HG03432 (cell line): ENCODE results near the gene SLC25A51.
"Not testable (repeated sequence)": the region's sequence is repeated elsewhere in the genome, so short reads cannot be mapped to it uniquely, and the experiment has no call there.

Experiments used
- ATAC-seq: cut with Tn5 transposase; IDR thresholded peaks from one replicate; pipeline ENCODE4 v1.9.1; 2021; ENCODE audit warnings: mild to moderate bottlenecking, moderate library complexity; ENCODE audit not compliant: unreplicated experiment

Gene SLC25A51

GRCh38 chr9:37920471-37921167 lies 16.7 kb upstream of the SLC25A51 start:
- ATAC-seq, result peak; percentile 71

- no peak for ATAC-seq
Measured at GRCh38 chr9:37919956-37920335, 16.0 kb upstream of the SLC25A51 start.

- no peak for ATAC-seq
Measured at GRCh38 chr9:37919246-37919955, 15.5 kb upstream of the SLC25A51 start.

DNA sequence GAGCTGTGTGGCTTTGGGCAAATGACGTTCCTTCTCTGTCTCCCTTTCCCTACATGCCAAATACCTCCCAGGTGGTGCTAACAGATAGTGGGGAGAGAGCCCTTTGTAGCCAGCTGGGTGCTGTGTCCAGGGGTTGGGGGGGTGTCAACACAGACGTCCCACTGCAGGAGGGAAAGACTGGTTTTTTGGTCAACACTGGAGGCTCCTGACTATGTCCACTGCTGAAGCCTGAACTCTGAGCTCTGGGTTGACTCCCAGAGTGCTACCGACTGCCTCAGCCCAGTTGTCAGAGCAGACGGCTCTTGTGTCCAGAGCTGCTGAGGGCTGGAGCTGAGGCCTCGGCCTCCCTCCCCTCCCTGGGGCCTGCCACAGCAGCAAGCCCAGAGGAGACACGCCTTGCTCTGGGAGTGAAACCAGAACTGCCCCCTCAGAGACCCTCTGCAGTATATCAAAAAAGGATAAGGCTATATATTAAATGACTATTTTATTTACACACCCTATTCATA lies 14.8 kb upstream of the SLC25A51 start:
- no peak for ATAC-seq

DNA sequence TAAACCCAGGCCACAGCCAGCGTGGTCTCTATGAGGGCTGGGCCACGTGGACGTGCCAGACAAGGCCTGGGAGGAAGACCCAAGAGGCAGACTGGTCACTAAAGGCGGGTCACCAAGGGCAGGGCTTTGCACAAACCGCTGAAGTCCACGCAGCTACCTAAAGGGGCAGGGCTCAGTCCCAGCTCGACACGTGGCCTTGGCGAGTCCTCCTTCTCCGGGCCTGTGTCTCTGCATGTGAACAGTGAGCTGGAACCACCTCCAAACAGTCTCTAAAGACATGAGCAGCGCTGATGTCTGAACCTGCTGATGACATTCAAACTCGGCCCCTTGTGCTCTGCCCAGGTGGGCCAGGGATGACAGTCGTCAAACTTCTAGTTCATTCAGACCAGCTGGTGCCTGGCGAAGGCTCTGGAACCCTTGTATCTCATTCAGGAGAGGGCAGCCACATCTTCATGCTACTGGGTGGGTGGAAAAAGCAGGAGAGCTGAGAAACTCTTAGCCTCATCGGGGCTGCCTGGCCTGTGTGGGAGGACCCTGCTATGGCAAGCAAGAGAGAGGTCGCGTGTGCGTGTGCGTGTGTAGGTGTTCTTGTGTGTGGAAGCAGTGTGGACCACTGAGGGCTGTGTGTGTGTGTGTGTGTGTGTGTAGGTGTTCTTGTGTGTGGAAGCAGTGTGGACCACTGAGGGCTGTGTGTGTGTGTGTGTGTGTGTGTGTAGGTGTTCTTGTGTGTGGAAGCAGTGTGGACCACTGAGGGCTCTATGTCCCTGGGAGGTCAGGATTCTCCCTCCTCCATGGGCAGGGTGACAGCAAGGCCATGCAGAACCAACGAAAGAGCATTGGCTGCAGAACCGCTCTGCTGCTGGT lies 14.1 kb upstream of the SLC25A51 start:
- no peak for ATAC-seq

GRCh38 chr9:37917313-37917731 lies 13.4 kb upstream of the SLC25A51 start:
- ATAC-seq, result no peak

GRCh38 chr9:37916471-37917312 lies 12.8 kb upstream of the SLC25A51 start:
- no peak for ATAC-seq

DNA sequence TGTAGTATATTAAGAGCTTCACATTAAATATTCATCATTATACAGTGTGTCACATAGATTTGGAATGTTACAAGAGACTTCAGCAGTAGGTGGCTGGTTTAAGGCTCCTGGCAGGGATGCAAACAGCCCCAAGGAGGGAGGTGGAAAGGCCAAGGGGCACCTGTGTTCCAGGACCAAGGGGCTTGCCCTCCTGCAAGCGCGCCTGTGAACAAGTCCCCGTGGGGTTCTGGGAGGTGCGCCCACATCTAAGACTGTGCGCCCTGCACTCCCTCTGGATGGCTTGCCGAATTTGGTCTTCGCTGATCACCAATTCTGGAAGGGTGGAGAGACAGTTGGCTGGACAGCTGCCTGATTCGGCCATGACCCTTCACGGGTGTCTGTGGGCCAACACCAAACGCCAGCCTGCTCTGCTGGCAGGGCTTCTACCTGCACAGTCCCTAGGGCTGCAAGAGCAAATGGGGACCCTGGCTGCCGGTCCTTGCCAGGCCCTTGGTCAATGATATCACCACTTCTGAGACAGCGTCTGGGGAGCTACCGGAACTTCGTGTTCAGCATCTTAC lies 12.1 kb upstream of the SLC25A51 start:
- ATAC-seq, result no peak

DNA sequence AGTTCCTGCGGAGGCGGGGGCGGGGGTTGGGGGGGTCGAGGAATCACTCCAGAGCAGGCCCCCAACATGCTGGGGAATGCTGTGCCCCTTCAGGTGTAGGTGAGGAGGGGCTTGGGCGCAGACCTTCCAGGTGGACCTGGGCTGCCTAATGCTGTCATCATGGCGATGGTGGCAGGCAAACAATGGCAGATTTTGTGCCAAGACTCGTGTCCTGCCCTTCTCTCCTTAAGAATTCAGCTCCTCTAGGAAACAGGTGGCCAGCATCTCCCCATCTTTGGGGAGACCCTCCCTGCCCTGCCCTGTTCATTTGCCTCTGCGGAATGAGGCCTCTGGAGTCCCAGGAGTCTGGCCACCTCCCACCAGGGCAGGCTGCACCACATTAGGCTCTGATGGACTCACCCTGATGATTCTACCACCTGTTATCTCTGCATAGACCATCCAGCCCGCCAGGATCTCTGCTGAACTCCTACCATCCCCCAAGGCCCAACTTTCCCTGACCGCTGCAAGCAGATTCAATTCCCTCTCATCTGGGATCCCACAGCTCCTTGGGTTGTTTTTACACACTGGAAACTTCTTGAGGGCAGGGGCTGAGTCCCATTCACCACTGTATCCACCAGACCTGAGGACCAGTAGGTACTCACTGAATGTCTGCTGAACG lies 10.9 kb upstream of the SLC25A51 start:
- ATAC-seq, result no peak

GRCh38 chr9:37914154-37914551 lies 10.2 kb upstream of the SLC25A51 start:
- ATAC-seq, result no peak

DNA sequence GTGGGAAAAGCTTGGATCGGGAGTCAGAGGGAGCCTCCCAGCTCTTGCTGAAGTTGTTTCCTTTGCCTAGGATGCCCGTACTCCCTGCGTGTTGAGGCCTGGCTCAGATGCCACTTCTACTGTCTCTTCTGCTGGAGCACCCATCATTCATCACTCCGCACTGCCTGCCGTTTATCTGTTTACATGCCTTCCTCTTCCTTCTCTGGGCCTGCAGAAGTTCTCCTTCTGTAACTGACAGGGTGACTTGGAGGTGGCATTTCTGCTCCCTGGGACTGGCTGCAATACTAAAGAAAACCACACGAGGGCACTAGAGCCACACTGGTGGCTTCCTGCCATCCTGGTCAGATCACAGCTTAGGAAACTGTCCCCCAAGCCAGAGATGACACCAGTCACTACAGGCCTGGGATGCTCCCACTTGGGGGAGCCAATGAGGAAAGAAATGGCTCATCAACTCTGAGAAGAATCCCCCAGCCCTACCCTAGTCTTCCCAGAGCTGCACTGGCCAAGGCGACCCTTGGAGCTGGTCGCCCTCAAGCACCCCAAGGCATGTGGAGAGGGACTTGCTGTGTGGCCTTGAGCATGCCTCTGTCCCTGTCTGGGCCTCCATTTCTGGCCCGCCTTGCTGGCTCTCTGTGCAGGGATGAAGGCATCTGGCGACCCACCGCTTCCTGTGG lies 9.7 kb upstream of the SLC25A51 start:
- peak; percentile 84 for ATAC-seq

GRCh38 chr9:37911271-37911681 lies 7.3 kb upstream of the SLC25A51 start:
- ATAC-seq, result no peak

GRCh38 chr9:37910271-37910670 lies 6.3 kb upstream of the SLC25A51 start:
- no peak for ATAC-seq

DNA sequence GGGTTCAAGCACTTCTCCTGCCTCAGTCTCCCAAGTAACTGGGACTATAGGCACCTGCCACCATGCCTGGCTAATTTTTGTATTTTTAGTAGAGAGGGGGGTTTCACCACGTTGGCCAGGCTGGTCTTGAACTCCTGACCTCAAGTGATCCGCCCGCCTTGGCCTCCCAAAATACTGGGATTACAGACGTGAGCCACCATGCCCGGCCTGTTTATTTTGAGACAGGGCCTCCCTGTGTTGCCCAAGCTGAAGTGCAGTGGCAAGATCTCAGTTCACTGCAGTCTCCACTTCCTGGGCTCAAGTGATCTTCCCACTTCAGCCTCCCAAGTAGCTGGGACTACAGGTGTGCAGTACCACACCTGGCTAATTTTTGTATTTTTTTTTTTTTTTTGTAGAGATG lies 5.9 kb upstream of the SLC25A51 start:
- not testable (repeated sequence) for ATAC-seq

GRCh38 chr9:37909326-37909725 lies 5.4 kb upstream of the SLC25A51 start:
- no peak for ATAC-seq

- ATAC-seq, result no peak
Measured at GRCh38 chr9:37908698-37909186, 4.8 kb upstream of the SLC25A51 start.

GRCh38 chr9:37908283-37908682 lies 4.4 kb upstream of the SLC25A51 start:
- ATAC-seq, result no peak

- ATAC-seq, result no peak
Measured at GRCh38 chr9:37906312-37907239, 2.6 kb upstream of the SLC25A51 start.
